ENCODE results near the gene ZNF641.

ZNF641 gene

GRCh38 chr12:48356041-48356768 lies 5.5 kb upstream of the ZNF641 start:
- ChIA-PET CTCF (no interaction called here), POLR2A (no interaction called here)
- DNase-seq (ENCODE audit: low read depth, low spot score): no peak
- no peak overlapping the region for H3K4me3 ChIP-seq (ENCODE audit: low read depth, low read length)
- TF ChIP-seq, protein P1, sequence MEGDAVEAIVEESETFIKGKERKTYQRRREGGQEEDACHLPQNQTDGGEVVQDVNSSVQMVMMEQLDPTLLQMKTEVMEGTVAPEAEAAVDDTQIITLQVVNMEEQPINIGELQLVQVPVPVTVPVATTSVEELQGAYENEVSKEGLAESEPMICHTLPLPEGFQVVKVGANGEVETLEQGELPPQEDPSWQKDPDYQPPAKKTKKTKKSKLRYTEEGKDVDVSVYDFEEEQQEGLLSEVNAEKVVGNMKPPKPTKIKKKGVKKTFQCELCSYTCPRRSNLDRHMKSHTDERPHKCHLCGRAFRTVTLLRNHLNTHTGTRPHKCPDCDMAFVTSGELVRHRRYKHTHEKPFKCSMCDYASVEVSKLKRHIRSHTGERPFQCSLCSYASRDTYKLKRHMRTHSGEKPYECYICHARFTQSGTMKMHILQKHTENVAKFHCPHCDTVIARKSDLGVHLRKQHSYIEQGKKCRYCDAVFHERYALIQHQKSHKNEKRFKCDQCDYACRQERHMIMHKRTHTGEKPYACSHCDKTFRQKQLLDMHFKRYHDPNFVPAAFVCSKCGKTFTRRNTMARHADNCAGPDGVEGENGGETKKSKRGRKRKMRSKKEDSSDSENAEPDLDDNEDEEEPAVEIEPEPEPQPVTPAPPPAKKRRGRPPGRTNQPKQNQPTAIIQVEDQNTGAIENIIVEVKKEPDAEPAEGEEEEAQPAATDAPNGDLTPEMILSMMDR (IDR thresholded peaks at IDR 0.05; ENCODE audit: insufficient read depth, low read length, missing control alignments): no peak

DNA sequence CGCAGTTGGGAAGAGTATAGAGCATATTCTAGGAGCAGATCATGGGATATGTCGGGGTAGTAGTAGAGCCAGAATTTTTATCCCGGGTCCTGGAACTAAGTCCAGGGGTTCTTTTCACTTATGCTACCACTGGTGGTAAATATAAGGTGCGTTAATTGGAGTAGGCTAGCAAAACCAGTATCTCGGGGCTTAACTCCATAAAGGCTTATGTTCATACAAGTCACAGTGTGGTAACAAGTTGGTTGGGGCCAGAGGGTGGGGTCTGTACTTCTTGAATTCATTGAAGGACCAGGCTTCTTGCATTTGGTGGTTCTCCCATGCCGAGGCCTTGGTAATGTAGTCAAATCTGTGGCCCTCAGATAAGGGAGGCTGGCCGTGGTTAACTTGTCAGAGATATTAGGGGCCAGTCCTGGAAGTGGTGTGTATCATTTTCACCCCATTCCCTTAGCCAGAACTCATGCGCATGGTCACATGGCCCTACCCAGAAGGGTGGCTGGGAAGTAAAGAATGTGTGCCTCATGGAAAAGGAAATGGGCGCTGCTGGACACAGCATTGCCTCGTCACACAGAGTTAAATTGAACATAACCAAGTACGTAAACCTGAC lies 1.5 kb upstream of the ZNF641 start:
- TF ChIP-seq, protein P1 (IDR thresholded peaks at IDR 0.05; ENCODE audit: insufficient read depth, low read length, missing control alignments): no peak
- POLR2A ChIA-PET: no interaction called here
- DNase-seq (ENCODE audit: low read depth, low spot score): no peak
- no peak overlapping the region for H3K4me3 ChIP-seq (ENCODE audit: low read depth, low read length)
- CTCF ChIA-PET: no interaction called here

- DNase-seq (ENCODE audit: low read depth, low spot score): no peak
- CTCF ChIA-PET: no interaction called here
- peak overlapping the region; percentile 76 for H3K4me3 ChIP-seq (ENCODE audit: low read depth, low read length)
- TF ChIP-seq, protein P1 (IDR thresholded peaks at IDR 0.05; ENCODE audit: insufficient read depth, low read length, missing control alignments): no peak
- POLR2A ChIA-PET: no interaction called here
These were observed 446 bp upstream of the ZNF641 start for GRCh38 chr12:48351022-48351708.

DNA sequence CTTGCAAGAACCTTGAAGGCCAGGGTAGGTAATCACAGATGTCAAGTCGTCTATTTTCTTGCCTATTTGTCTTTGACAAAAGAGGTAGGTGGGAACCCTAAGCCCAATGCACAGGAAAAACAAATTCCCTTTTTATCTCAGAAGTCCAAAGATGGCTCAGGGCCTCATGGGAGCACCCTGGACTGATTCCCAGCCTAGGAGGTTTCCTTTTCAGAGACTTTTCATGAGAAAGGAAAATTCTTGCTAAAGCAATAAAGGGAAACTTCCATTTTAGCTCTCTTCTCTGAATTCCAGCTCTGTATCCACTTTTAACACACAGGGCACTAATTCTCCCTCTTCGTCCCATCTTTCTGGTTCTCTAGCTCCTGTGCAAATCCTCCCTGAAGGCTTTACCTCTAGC lies 1.2 kb downstream of the ZNF641 start:
- no peak overlapping the region; the same call in 1 of the 2 replicates for H3K4me3 ChIP-seq (ENCODE audit: low read depth, low read length)
- POLR2A ChIA-PET: no interaction called here
- TF ChIP-seq, protein P1 (IDR thresholded peaks at IDR 0.05; ENCODE audit: insufficient read depth, low read length, missing control alignments): no peak
- CTCF ChIA-PET: no interaction called here
- no peak for DNase-seq (ENCODE audit: low read depth, low spot score)

DNA sequence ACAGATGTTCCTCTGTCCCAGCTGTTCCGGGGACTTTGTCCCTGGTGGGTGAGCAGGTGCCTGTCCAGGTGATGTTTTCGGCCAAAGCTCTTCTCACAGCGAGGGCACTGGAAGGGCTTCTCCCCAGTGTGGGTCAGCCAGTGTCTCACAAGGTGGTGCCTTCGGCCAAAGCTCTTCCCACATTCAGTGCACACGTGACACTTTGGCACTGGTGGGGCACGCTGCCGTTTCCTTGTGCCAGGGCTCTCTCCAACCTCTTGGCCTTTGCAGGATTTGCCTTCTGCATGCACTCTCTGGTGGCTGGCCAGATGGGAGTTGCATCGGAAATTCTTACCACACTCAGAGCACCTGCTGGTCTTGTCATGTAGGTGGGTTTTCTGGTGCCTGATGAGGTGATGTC lies 7.7 kb downstream of the ZNF641 start:
- H3K4me3 ChIP-seq (ENCODE audit: low read depth, low read length): no peak overlapping the region
- POLR2A ChIA-PET: no interaction called here
- no peak for DNase-seq (ENCODE audit: low read depth, low spot score)
- TF ChIP-seq, protein P1 (IDR thresholded peaks at IDR 0.05; ENCODE audit: insufficient read depth, low read length, missing control alignments): no peak
- CTCF ChIA-PET: no interaction called here

- no peak for DNase-seq (ENCODE audit: low read depth, low spot score)
- POLR2A ChIA-PET: no interaction called here
- CTCF ChIA-PET: no interaction called here
These were observed 9.8 kb downstream of the ZNF641 start for GRCh38 chr12:48340943-48341342.

More at GRCh38 chr12:48340943-48341342, 9.8 kb downstream of the ZNF641 start:
- no peak overlapping the region for H3K4me3 ChIP-seq (ENCODE audit: low read depth, low read length)
- TF ChIP-seq, protein P1 (IDR thresholded peaks at IDR 0.05; ENCODE audit: insufficient read depth, low read length, missing control alignments): no peak

Measured in AG04449 (cell line).